ENCODE data around the gene TNFAIP3. TPM values are rescaled to one million over a fixed set of nuclear protein-coding genes. Genes with fewer than 3 reads are reported as not detected.

TNFAIP3 gene
- total and polyA plus RNA-seq, 2 of the 4 experiments (the other 2 are of a cell fraction): 5.0 to 14.2 TPM

GRCh38 chr6:137896647-137897046 is 29.6 kb downstream of the TNFAIP3 start:
- H3K56ac ChIP-seq (ENCODE audit: extremely low read depth, insufficient read depth, low read length): no peak overlapping the region
- H2BK20ac ChIP-seq (ENCODE audit: low read depth, low read length): no peak overlapping the region
- intact Hi-C loops (cut with micrococcal nuclease): no loop called here
- no peak overlapping the region for H3K4ac ChIP-seq (ENCODE audit: low read depth, low read length)
- no peak overlapping the region for H3K27ac ChIP-seq (ENCODE audit: insufficient read depth, low read length)
- H3K4me2 ChIP-seq (ENCODE audit: low read depth, low read length): no peak overlapping the region
- H3K4me3 ChIP-seq (ENCODE audit: insufficient read depth, low read depth, low read length): no peak overlapping the region
- in situ Hi-C loops (cut with MboI; ENCODE audit: low sequenced_read_pairs): no loop called here
- no peak overlapping the region for H2AFZ ChIP-seq (replicated peaks; ENCODE audit: low read length, poor library complexity)
- no peaks in the 10 kb centered on the region for H3K36me3 ChIP-seq (ENCODE audit: control insufficient read depth, insufficient read depth, low read length)
- dilution Hi-C loops (cut with HindIII; ENCODE audit: low sequenced_read_pairs, unreplicated experiment): no loop called here
- H3K23ac ChIP-seq (ENCODE audit: low read depth, low read length): no peak overlapping the region
- ChIA-PET POLR2A (ENCODE audit: unreplicated experiment) (no interaction called here), CTCF (no interaction called here)
- no peak overlapping the region for H3K9ac ChIP-seq (ENCODE audit: low read depth, low read length)
- no CpG with 5 or more reads among the region's 3 CpGs for WGBS, 2 experiments (ENCODE audit: extremely low coverage in 2 of 2, insufficient read length in 1 of 2)
- no peak overlapping the region for H3K14ac ChIP-seq (replicated peaks; ENCODE audit: low read depth, low read length)
- H2AK9ac ChIP-seq (replicated peaks; ENCODE audit: low read depth, low read length, poor library complexity): no peak overlapping the region
- H4K5ac ChIP-seq (ENCODE audit: low read depth, low read length): peak overlapping the region; percentile 32; the same call in 1 of the 2 replicates
- no peak overlapping the region for H4K8ac ChIP-seq (ENCODE audit: low read depth in 2 of 2, low read length in 2 of 2)
- H2BK15ac ChIP-seq (ENCODE audit: low read depth, low read length): 0 out of 3 replicates have a peak overlapping the region, but pooled peaks have one; percentile 29
- H3K79me1 ChIP-seq (ENCODE audit: low read depth in 1 of 2, low read length in 2 of 2): no peaks in the 10 kb centered on the region
- H2AK5ac ChIP-seq (ENCODE audit: low read depth, low read length): no peak overlapping the region
- no peaks in the 10 kb centered on the region for H4K20me1 ChIP-seq (ENCODE audit: insufficient read depth, low read length)
- no peak for DNase-seq
- H3K4me1 ChIP-seq (ENCODE audit: control insufficient read depth, insufficient read depth, low read length): peaks cover 4% of the 10 kb centered on the region
- H2BK120ac ChIP-seq (ENCODE audit: low read depth, low read length): 0 out of 2 replicates have a peak overlapping the region, but pooled peaks have one; percentile 23
- no TSS peak for BruUV-seq (replicated peaks)
- peak overlapping the region; percentile 35; the same call in 1 of the 2 replicates for H3K18ac ChIP-seq (ENCODE audit: low read depth, low read length)
- H3K9me3 ChIP-seq (ENCODE audit: control insufficient read depth, insufficient read depth, low read length): no peaks in the 10 kb centered on the region
- ATAC-seq (ENCODE audit: low read depth): no peak
- no peak overlapping the region for H2BK5ac ChIP-seq (ENCODE audit: low read depth, low read length, poor library complexity, severe bottlenecking)
- TF ChIP-seq SMC3 (IDR thresholded peaks at IDR 0.05; ENCODE audit: low read depth, low read length): no peak
- no peak for TF ChIP-seq MAZ (IDR thresholded peaks at IDR 0.05; ENCODE audit: borderline replicate concordance, low read depth, low read length)
- no peak for TF ChIP-seq RCOR1 (IDR thresholded peaks at IDR 0.05; ENCODE audit: insufficient replicate concordance, low read length)
- TF ChIP-seq POLR2A (IDR thresholded peaks at IDR 0.05; ENCODE audit: low read depth, low read length): no peak
- no peak for TF ChIP-seq CTCF (conservative IDR thresholded peaks at IDR 0.05; ENCODE audit: low read depth, low read length)
- no peak for TF ChIP-seq MXI1 (IDR thresholded peaks at IDR 0.05; ENCODE audit: borderline replicate concordance, low read depth, low read length)
- no peak for TF ChIP-seq CHD1 (IDR thresholded peaks at IDR 0.05; ENCODE audit: low read depth, low read length)
- no peak for TF ChIP-seq ELK1 (IDR thresholded peaks at IDR 0.05; ENCODE audit: borderline replicate concordance, low read depth, low read length)
- no peak for TF ChIP-seq RAD21 (IDR thresholded peaks at IDR 0.05; ENCODE audit: low read length)
- no peak for TF ChIP-seq CEBPB (IDR thresholded peaks at IDR 0.05; ENCODE audit: low read depth, low read length)
- TF ChIP-seq USF2 (IDR thresholded peaks at IDR 0.05; ENCODE audit: low read depth, low read length): no peak
- no peak for TF ChIP-seq NFE2L2 (IDR thresholded peaks at IDR 0.05; ENCODE audit: low read depth, low read length)
- TF ChIP-seq FOS (IDR thresholded peaks at IDR 0.05; ENCODE audit: low read depth, low read length): no peak
- no peak overlapping the region for H4K91ac ChIP-seq (ENCODE audit: insufficient read depth, low read depth, low read length)
- H3K9me1 ChIP-seq (ENCODE audit: insufficient read depth, low read length): 0 out of 2 replicates have a peak, but pooled peaks cover 2% of the 10 kb centered on the region
- no peaks in the 10 kb centered on the region for H3K27me3 ChIP-seq (ENCODE audit: control insufficient read depth, insufficient read depth, low read length)
